ENCODE data around the gene DNAH9. TPM values are rescaled to one million over a fixed set of nuclear protein-coding genes. Genes with fewer than 3 reads are reported as not detected.

DNAH9 gene
- total RNA-seq, 1 donor from 2014 or later: 0.08 TPM

GRCh38 chr17:11628374-11628773 lies 30.1 kb downstream of the DNAH9 start:
- no peak for DNase-seq (ENCODE audit: low read depth)
- no peak overlapping the region for H3K4me3 ChIP-seq (ENCODE audit: low read depth, low read length)

DNA sequence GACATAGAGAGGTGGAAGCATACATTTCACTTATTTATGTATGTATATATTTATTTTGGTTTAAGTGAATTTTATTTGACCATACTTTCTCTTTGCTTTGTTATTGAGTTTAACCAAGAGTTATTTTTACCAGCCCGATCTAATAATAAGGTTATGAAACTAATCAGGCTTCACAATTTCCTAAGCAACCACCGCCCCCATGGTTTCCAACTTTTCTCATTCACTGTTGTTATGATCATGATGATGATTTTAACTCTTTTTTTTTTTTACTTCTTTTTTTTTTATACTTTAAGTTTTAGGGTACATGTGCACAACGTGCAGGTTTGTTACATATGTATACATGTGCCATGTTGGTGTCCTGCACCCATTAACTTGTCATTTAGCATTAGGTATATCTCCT lies 30.6 kb downstream of the DNAH9 start:
- H3K4me3 ChIP-seq (ENCODE audit: low read depth, low read length): no peak overlapping the region
- no peaks in the 10 kb centered on the region for H3K27me3 ChIP-seq (ENCODE audit: control insufficient read depth, insufficient read depth, low read length)
- TF ChIP-seq, protein P1, sequence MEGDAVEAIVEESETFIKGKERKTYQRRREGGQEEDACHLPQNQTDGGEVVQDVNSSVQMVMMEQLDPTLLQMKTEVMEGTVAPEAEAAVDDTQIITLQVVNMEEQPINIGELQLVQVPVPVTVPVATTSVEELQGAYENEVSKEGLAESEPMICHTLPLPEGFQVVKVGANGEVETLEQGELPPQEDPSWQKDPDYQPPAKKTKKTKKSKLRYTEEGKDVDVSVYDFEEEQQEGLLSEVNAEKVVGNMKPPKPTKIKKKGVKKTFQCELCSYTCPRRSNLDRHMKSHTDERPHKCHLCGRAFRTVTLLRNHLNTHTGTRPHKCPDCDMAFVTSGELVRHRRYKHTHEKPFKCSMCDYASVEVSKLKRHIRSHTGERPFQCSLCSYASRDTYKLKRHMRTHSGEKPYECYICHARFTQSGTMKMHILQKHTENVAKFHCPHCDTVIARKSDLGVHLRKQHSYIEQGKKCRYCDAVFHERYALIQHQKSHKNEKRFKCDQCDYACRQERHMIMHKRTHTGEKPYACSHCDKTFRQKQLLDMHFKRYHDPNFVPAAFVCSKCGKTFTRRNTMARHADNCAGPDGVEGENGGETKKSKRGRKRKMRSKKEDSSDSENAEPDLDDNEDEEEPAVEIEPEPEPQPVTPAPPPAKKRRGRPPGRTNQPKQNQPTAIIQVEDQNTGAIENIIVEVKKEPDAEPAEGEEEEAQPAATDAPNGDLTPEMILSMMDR (IDR thresholded peaks at IDR 0.05; ENCODE audit: insufficient read depth, low read length, poor library complexity, severe bottlenecking): no peak
- DNase-seq (ENCODE audit: low read depth): no peak
- no peaks in the 10 kb centered on the region for H3K36me3 ChIP-seq (ENCODE audit: control insufficient read depth, insufficient read depth, low read length)

More at GRCh38 chr17:11628374-11628773, 30.1 kb downstream of the DNAH9 start:
- TF ChIP-seq, protein P1 (IDR thresholded peaks at IDR 0.05; ENCODE audit: insufficient read depth, low read length, poor library complexity, severe bottlenecking): no peak
- Histone ChIP-seq H3K27me3 (ENCODE audit: control insufficient read depth, insufficient read depth, low read length) (no peaks in the 10 kb centered on the region), H3K36me3 (ENCODE audit: control insufficient read depth, insufficient read depth, low read length) (no peaks in the 10 kb centered on the region)

DNA sequence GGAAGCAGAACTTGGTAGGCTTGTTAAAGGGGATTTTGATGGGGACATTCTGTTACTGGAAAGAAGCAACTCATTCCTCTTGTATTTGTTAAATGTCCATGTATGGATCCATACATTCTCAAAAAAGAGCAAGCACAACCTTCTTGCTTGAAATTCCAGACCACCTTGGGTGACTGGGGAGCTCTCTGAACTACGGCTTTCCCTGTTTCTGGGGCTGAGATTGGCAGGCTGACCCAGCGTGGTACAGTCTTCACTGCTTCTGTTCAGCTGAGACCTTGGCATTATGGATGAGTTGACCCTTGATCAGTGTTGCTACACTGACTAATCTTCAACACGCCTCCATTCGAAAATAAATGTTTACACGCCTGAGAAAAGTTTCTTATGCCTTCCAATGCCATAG lies 38.5 kb downstream of the DNAH9 start:
- Histone ChIP-seq H3K27me3 (ENCODE audit: control insufficient read depth, insufficient read depth, low read length) (no peaks in the 10 kb centered on the region), H3K4me3 (ENCODE audit: low read depth, low read length) (no peak overlapping the region), H3K36me3 (ENCODE audit: control insufficient read depth, insufficient read depth, low read length) (no peaks in the 10 kb centered on the region)
- no peak for DNase-seq (ENCODE audit: low read depth)
- TF ChIP-seq, protein P1 (IDR thresholded peaks at IDR 0.05; ENCODE audit: insufficient read depth, low read length, poor library complexity, severe bottlenecking): no peak

- H3K27me3 ChIP-seq (ENCODE audit: control insufficient read depth, insufficient read depth, low read length): no peaks in the 10 kb centered on the region
- H3K4me3 ChIP-seq (ENCODE audit: low read depth, low read length): no peak overlapping the region
- no peaks in the 10 kb centered on the region for H3K36me3 ChIP-seq (ENCODE audit: control insufficient read depth, insufficient read depth, low read length)
- DNase-seq (ENCODE audit: low read depth): no peak
- TF ChIP-seq, protein P1 (IDR thresholded peaks at IDR 0.05; ENCODE audit: insufficient read depth, low read length, poor library complexity, severe bottlenecking): no peak
These were observed 39.5 kb downstream of the DNAH9 start for GRCh38 chr17:11637796-11638195.

GRCh38 chr17:11638700-11639265 lies 40.5 kb downstream of the DNAH9 start:
- no peaks in the 10 kb centered on the region for H3K27me3 ChIP-seq (ENCODE audit: control insufficient read depth, insufficient read depth, low read length)

More at GRCh38 chr17:11638700-11639265, 40.5 kb downstream of the DNAH9 start:
- H3K4me3 ChIP-seq (ENCODE audit: low read depth, low read length): no peak overlapping the region
- TF ChIP-seq, protein P1 (IDR thresholded peaks at IDR 0.05; ENCODE audit: insufficient read depth, low read length, poor library complexity, severe bottlenecking): no peak
- H3K36me3 ChIP-seq (ENCODE audit: control insufficient read depth, insufficient read depth, low read length): no peaks in the 10 kb centered on the region
- DNase-seq (ENCODE audit: low read depth): no peak
